ENCODE measurements around the gene MUSK.

MUSK gene

DNA sequence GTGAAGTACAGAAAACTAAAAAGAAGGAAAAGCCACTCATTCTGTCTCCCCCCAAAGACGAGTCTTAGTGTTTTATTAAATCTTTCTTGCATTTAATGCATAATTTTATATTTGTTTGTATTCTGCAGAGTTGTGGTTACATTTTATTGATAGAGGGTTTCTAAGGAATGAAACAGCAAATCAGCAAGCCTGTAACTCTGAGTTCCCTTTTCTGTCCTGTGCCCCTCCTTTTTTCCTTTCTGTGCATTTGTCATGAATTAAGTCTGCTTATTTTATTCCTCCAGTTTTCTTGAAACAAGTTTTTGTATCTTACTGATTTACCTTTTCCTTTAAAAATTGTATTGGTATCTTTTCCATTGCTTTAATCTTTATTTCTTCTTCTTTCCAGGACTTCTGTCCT is 132.8 kb downstream of the MUSK start:
- Histone ChIP-seq H3K79me2 (no peaks in the 10 kb centered on the region), H3K27me3 (ENCODE audit: control insufficient read depth, insufficient read depth, low read length) (no peaks in the 10 kb centered on the region), H3K4me3 (ENCODE audit: low read depth, low read length) (no peak overlapping the region), H3K4me2 (ENCODE audit: low read length) (no peak overlapping the region), H3K4me1 (no peaks in the 10 kb centered on the region), H3K9ac (no peak overlapping the region), H3K27ac (no peak overlapping the region), H3K36me3 (ENCODE audit: control insufficient read depth, insufficient read depth, low read length) (no peaks in the 10 kb centered on the region), H3K9me3 (ENCODE audit: control insufficient read depth, low read length) (no peaks in the 10 kb centered on the region), H2AFZ (no peak overlapping the region)
- TF ChIP-seq, protein P1, sequence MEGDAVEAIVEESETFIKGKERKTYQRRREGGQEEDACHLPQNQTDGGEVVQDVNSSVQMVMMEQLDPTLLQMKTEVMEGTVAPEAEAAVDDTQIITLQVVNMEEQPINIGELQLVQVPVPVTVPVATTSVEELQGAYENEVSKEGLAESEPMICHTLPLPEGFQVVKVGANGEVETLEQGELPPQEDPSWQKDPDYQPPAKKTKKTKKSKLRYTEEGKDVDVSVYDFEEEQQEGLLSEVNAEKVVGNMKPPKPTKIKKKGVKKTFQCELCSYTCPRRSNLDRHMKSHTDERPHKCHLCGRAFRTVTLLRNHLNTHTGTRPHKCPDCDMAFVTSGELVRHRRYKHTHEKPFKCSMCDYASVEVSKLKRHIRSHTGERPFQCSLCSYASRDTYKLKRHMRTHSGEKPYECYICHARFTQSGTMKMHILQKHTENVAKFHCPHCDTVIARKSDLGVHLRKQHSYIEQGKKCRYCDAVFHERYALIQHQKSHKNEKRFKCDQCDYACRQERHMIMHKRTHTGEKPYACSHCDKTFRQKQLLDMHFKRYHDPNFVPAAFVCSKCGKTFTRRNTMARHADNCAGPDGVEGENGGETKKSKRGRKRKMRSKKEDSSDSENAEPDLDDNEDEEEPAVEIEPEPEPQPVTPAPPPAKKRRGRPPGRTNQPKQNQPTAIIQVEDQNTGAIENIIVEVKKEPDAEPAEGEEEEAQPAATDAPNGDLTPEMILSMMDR (IDR thresholded peaks at IDR 0.05) = no peak

- TF ChIP-seq, protein P1 (IDR thresholded peaks at IDR 0.05) = no peak
- no peaks in the 10 kb centered on the region for H3K79me2 ChIP-seq
- no peak overlapping the region for H3K4me3 ChIP-seq (ENCODE audit: low read depth, low read length)
These were observed 133.9 kb downstream of the MUSK start for GRCh38 chr9:110802416-110803035.

GRCh38 chr9:110807956-110808598 is 139.5 kb downstream of the MUSK start:
- Histone ChIP-seq H3K9ac (no peak overlapping the region), H3K4me1 (no peaks in the 10 kb centered on the region), H3K9me3 (ENCODE audit: control insufficient read depth, low read length) (no peaks in the 10 kb centered on the region), H3K36me3 (ENCODE audit: control insufficient read depth, insufficient read depth, low read length) (no peaks in the 10 kb centered on the region), H3K4me2 (ENCODE audit: low read length) (no peak overlapping the region), H3K79me2 (no peaks in the 10 kb centered on the region), H3K27ac (no peak overlapping the region), H3K4me3 (ENCODE audit: low read depth, low read length) (no peak overlapping the region), H2AFZ (no peak overlapping the region), H3K27me3 (ENCODE audit: control insufficient read depth, insufficient read depth, low read length) (no peaks in the 10 kb centered on the region)
- TF ChIP-seq, protein P1 (IDR thresholded peaks at IDR 0.05) = no peak

More at GRCh38 chr9:110802416-110803035, 133.9 kb downstream of the MUSK start:
- H3K4me1 ChIP-seq = no peaks in the 10 kb centered on the region
- no peak overlapping the region for H3K9ac ChIP-seq
- no peaks in the 10 kb centered on the region for H3K27me3 ChIP-seq (ENCODE audit: control insufficient read depth, insufficient read depth, low read length)
- no peak overlapping the region for H3K27ac ChIP-seq
- H3K36me3 ChIP-seq (ENCODE audit: control insufficient read depth, insufficient read depth, low read length) = no peaks in the 10 kb centered on the region
- H3K9me3 ChIP-seq (ENCODE audit: control insufficient read depth, low read length) = no peaks in the 10 kb centered on the region
- H3K4me2 ChIP-seq (ENCODE audit: low read length) = no peak overlapping the region
- no peak overlapping the region for H2AFZ ChIP-seq

GRCh38 chr9:110808599-110808980 is 140.0 kb downstream of the MUSK start:
- TF ChIP-seq, protein P1 (IDR thresholded peaks at IDR 0.05) = no peak
- H3K9me3 ChIP-seq (ENCODE audit: control insufficient read depth, low read length) = no peaks in the 10 kb centered on the region
- H3K27me3 ChIP-seq (ENCODE audit: control insufficient read depth, insufficient read depth, low read length) = no peaks in the 10 kb centered on the region
- H2AFZ ChIP-seq = no peak overlapping the region
- no peaks in the 10 kb centered on the region for H3K36me3 ChIP-seq (ENCODE audit: control insufficient read depth, insufficient read depth, low read length)
- H3K79me2 ChIP-seq = no peaks in the 10 kb centered on the region
- no peak overlapping the region for H3K9ac ChIP-seq
- H3K4me3 ChIP-seq (ENCODE audit: low read depth, low read length) = no peak overlapping the region
- H3K27ac ChIP-seq = no peak overlapping the region
- H3K4me1 ChIP-seq = no peaks in the 10 kb centered on the region
- no peak overlapping the region for H3K4me2 ChIP-seq (ENCODE audit: low read length)

All from parathyroid adenoma (tissue), 2 donors.